ENCODE data around the gene CACNB4. TPM values are rescaled to one million over a fixed set of nuclear protein-coding genes. Genes with fewer than 3 reads are reported as not detected.
A peak's percentile ranks its signal among the peaks of the same experiment; 100 is the strongest.

CACNB4 gene
- total RNA-seq, 2 donors from 2014 or later, result 0.93 to 0.95 TPM

DNA sequence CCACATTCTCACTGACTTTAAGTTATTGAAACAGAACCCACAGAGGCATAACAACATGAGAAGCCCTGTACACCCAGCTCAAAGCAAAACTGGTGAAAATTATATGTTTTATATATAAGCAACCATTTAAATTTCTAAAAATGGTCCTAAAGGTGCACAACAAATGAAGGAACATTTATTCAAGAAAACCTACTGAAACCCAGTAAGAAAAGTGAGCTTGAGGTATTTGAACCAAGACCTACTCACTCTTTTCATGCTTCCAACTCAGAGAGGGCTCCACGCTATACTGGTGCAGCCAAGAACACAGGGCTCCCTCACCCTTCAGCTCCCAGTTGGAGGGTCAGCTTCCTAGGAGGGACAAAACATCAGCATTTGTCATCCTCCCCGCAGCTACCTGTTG lies 2.1 kb upstream of the CACNB4 start:
- no peaks in the 10 kb centered on the region for H3K36me3 Mint-ChIP-seq (ENCODE audit: low read depth)
- Histone ChIP-seq H3K36me3 (ENCODE audit: control insufficient read depth, insufficient read depth, low read length) (no peaks in the 10 kb centered on the region), H3K4me3 (ENCODE audit: low read length) (no peak overlapping the region), H3K27me3 (ENCODE audit: control insufficient read depth, insufficient read depth, low read length, poor library complexity, severe bottlenecking) (peaks cover 61% of the 10 kb centered on the region), H3K4me1 (ENCODE audit: control insufficient read depth, insufficient read depth, low read length) (no peaks in the 10 kb centered on the region), H3K9ac (ENCODE audit: extremely low read depth, low read length, poor library complexity, severe bottlenecking) (no peak overlapping the region), H3K27ac (ENCODE audit: low read depth, low read length) (no peak overlapping the region), H3K9me3 (ENCODE audit: control insufficient read depth, low read length) (no peaks in the 10 kb centered on the region)
- 46 to 89% methylated on average over 2 of the region's 2 CpGs for WGBS, 2 experiments (ENCODE audit: insufficient coverage in 1 of 2, insufficient read length in 1 of 2)
- H3K4me1 Mint-ChIP-seq, result peaks cover 12% of the 10 kb centered on the region
- TF ChIP-seq, protein P1, sequence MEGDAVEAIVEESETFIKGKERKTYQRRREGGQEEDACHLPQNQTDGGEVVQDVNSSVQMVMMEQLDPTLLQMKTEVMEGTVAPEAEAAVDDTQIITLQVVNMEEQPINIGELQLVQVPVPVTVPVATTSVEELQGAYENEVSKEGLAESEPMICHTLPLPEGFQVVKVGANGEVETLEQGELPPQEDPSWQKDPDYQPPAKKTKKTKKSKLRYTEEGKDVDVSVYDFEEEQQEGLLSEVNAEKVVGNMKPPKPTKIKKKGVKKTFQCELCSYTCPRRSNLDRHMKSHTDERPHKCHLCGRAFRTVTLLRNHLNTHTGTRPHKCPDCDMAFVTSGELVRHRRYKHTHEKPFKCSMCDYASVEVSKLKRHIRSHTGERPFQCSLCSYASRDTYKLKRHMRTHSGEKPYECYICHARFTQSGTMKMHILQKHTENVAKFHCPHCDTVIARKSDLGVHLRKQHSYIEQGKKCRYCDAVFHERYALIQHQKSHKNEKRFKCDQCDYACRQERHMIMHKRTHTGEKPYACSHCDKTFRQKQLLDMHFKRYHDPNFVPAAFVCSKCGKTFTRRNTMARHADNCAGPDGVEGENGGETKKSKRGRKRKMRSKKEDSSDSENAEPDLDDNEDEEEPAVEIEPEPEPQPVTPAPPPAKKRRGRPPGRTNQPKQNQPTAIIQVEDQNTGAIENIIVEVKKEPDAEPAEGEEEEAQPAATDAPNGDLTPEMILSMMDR (conservative IDR thresholded peaks at IDR 0.05), result no peak
- H3K27ac Mint-ChIP-seq, result no peak overlapping the region
- DNase-seq, result no peak
- no peak overlapping the region for H3K4me3 Mint-ChIP-seq
- no peaks in the 10 kb centered on the region for H3K9me3 Mint-ChIP-seq
- H3K27me3 Mint-ChIP-seq (ENCODE audit: insufficient read depth), result peaks cover 60% of the 10 kb centered on the region

DNA sequence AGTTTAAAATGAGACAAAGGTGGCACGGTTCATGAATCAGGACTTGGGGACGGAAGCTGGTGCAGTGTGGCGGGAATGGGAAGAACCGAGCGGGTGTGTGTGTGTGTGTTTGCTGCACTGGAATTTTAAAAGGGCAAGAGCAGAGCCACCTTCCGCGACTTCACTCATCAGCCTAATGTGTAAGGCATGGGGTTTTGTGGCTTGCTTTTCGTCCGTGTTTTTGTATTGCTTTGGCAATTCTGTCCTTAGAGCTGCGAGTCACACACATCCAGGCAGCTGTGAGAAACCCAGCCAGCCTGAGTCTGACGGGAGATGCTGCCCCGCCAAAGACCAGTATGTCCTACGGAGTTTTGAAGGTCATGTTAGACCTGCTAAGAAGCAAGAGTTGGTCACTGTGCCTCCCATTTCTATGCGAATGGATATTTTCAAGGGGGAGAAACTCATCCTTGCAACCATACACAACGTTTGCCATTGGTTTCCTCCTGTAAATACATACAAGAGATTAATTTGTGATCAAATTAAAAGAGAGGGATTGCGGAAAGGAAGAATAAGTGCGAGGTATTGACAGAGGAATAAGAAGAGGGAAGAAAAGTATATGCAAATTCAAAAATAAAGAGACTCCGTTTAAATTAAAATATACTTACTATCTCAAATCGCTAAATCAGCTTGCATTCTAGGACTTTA lies 665 bp upstream of the CACNB4 start:
- peak overlapping the region; percentile 71 for H3K4me3 Mint-ChIP-seq
- Histone ChIP-seq H3K9ac (ENCODE audit: extremely low read depth, low read length, poor library complexity, severe bottlenecking) (peak overlapping the region; percentile 16), H3K9me3 (ENCODE audit: control insufficient read depth, low read length) (no peaks in the 10 kb centered on the region), H3K36me3 (ENCODE audit: control insufficient read depth, insufficient read depth, low read length) (no peaks in the 10 kb centered on the region), H3K4me1 (ENCODE audit: control insufficient read depth, insufficient read depth, low read length) (no peaks in the 10 kb centered on the region), H3K27me3 (ENCODE audit: control insufficient read depth, insufficient read depth, low read length, poor library complexity, severe bottlenecking) (peaks cover 76% of the 10 kb centered on the region), H3K4me3 (ENCODE audit: low read length) (peak overlapping the region; percentile 80), H3K27ac (ENCODE audit: low read depth, low read length) (no peak overlapping the region)
- WGBS, 2 experiments (ENCODE audit: insufficient coverage in 1 of 2, insufficient read length in 1 of 2), result 11 to 22% methylated on average over 11 to 19 of the region's 19 CpGs
- peaks cover 12% of the 10 kb centered on the region for H3K4me1 Mint-ChIP-seq
- H3K27me3 Mint-ChIP-seq (ENCODE audit: insufficient read depth), result peaks cover 75% of the 10 kb centered on the region
- peak; percentile 71 for DNase-seq
- no peaks in the 10 kb centered on the region for H3K36me3 Mint-ChIP-seq (ENCODE audit: low read depth)
- TF ChIP-seq, protein P1 (conservative IDR thresholded peaks at IDR 0.05), result no peak
- H3K9me3 Mint-ChIP-seq, result no peaks in the 10 kb centered on the region
- no peak overlapping the region for H3K27ac Mint-ChIP-seq

DNA sequence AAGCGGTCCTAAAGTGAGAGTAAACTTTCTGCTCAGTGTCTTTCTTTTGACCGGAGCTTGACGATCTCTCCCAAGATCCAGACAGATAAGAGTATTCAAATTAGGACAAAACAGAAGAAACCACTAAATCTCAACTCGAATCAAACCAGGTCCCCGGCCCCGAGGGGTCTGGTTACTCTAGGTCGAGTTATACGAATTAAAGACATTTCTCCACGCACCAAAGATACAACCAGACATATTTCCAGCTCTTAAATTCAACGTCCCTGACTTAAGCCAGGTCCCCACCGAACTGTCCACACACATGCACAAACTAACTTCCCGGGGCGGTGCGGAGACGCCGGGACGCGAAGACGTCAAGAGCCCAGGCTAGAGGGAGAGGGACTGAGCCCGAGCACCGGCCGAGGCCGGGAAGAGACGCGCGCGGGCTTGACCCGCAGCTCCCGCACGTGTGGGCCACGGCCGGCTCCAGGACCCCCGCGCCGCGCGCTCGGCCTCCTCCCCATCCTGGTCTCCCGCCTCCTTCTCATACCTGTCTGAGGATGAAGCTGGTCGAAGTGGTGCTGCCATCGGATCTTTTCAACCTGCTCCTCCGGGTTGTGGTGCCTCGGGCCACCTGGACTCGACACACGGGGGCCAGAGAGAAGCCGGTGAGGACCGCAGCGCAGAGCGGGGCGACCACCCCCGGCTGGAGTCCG lies 896 bp downstream of the CACNB4 start:
- Mint-ChIP-seq H3K4me1 (peaks cover 12% of the 10 kb centered on the region), H3K4me3 (peak overlapping the region; percentile 71), H3K27ac (no peak overlapping the region), H3K9me3 (no peaks in the 10 kb centered on the region), H3K36me3 (ENCODE audit: low read depth) (no peaks in the 10 kb centered on the region), H3K27me3 (ENCODE audit: insufficient read depth) (peaks cover 83% of the 10 kb centered on the region)
- Histone ChIP-seq H3K9ac (ENCODE audit: extremely low read depth, low read length, poor library complexity, severe bottlenecking) (no peak overlapping the region), H3K9me3 (ENCODE audit: control insufficient read depth, low read length) (no peaks in the 10 kb centered on the region), H3K36me3 (ENCODE audit: control insufficient read depth, insufficient read depth, low read length) (no peaks in the 10 kb centered on the region), H3K4me1 (ENCODE audit: control insufficient read depth, insufficient read depth, low read length) (no peaks in the 10 kb centered on the region), H3K4me3 (ENCODE audit: low read length) (peak overlapping the region; percentile 76), H3K27me3 (ENCODE audit: control insufficient read depth, insufficient read depth, low read length, poor library complexity, severe bottlenecking) (peaks cover 86% of the 10 kb centered on the region), H3K27ac (ENCODE audit: low read depth, low read length) (no peak overlapping the region)
- TF ChIP-seq, protein P1 (conservative IDR thresholded peaks at IDR 0.05), result no peak
- peak; percentile 79 for DNase-seq
- 0 to 2% methylated on average over 14 to 52 of the region's 52 CpGs for WGBS, 2 experiments (ENCODE audit: insufficient coverage in 1 of 2, insufficient read length in 1 of 2)

All from endodermal cell (in vitro differentiated cells).